Measurements from ENCODE around the gene SQOR.

- TF ChIP-seq EZH2 (IDR thresholded peaks at IDR 0.05; ENCODE audit: borderline replicate concordance, low read depth, low read length, poor library complexity, severe bottlenecking) (no peak), CTCF (conservative IDR thresholded peaks at IDR 0.05; ENCODE audit: low read depth, low read length) (no peak)
Measured at GRCh38 chr15:45690581-45691260, 55.9 kb downstream of the SQOR start.
